GM21360 (cell line): Measurements from ENCODE around the gene CRY2.

Experiments used
- ATAC-seq: cut with Tn5 transposase; IDR thresholded peaks from one replicate; pipeline ENCODE4 v1.9.1; 2021; ENCODE audit warnings: mild to moderate bottlenecking, moderate library complexity; ENCODE audit not compliant: unreplicated experiment

CRY2 gene

DNA sequence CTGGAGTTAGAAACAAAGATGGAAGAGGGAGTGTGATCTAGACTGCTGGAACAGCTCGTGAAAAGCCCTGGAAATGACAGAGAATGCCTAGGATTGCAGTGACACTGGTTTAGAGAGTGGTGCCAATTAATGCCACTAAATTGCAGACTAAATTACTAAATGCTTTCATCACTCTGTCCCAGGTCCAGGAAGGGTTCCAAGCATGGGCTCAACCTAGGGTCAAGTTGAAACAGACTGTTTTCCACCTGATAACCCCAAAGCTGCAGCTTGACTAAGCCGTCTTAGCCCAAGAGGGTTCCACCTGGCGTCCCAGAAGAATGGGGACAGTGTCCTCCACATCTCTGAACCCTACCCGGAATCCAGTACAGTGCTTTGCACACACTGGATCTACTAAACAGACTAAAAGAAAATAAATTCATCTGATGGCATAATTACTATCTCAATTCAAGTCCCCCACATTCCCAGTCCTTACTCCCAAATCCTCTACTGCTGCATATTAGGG lies 1.1 kb upstream of the CRY2 start:
- no peak for ATAC-seq

- peak; percentile 7 for ATAC-seq
Observed at GRCh38 chr11:45847911-45848316, 639 bp downstream of the CRY2 start.

GRCh38 chr11:45848654-45849081 lies 1.4 kb downstream of the CRY2 start:
- no peak for ATAC-seq

DNA sequence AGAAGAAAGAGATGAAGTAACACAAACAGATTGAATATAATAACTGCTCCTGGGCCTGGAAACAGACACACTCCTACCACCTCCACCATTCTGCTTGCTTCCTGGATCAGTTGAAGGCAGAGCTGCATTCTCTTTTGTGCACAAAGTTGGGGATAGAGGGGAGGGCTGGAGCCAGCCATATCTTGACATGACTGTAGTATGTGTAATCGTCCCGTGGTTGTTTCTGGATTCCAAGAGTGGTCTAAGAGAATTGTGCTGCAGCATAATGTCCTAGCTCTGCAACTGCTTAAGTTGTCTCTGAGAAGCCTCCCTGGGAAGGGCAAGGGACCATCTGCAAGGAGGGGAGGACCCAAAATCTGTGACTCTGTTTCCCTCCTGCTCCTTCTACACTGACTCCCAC lies 3.2 kb downstream of the CRY2 start:
- no peak for ATAC-seq

- ATAC-seq: no peak
Observed at GRCh38 chr11:45851228-45851627, 4.0 kb downstream of the CRY2 start.

- no peak for ATAC-seq
Observed at GRCh38 chr11:45852018-45852711, 4.9 kb downstream of the CRY2 start.

DNA sequence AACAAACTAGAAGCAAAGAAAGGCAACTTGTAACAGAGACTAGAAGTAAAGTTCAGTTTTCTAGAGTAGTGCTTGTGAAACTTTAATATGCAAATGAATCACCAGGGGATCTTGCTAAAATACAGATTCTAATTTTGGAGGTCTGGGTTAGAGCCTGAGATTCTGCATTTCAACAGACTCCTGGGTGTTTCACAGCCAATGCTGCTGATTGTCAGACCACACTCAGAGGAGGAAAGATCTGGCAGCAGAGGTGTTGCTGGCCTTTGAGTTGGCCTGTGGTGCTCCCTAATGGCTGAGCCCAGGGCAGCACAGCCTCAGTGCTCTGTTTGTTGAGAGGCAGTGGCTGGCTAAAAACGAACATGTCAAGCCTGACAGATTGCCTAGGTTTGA lies 5.4 kb downstream of the CRY2 start:
- peak; percentile 49 for ATAC-seq

- ATAC-seq: no peak
Observed at GRCh38 chr11:45853332-45854219, 6.3 kb downstream of the CRY2 start.

- ATAC-seq: no peak
Observed at GRCh38 chr11:45855308-45855707, 8.0 kb downstream of the CRY2 start.

GRCh38 chr11:45856044-45856468 lies 8.8 kb downstream of the CRY2 start:
- no peak for ATAC-seq

DNA sequence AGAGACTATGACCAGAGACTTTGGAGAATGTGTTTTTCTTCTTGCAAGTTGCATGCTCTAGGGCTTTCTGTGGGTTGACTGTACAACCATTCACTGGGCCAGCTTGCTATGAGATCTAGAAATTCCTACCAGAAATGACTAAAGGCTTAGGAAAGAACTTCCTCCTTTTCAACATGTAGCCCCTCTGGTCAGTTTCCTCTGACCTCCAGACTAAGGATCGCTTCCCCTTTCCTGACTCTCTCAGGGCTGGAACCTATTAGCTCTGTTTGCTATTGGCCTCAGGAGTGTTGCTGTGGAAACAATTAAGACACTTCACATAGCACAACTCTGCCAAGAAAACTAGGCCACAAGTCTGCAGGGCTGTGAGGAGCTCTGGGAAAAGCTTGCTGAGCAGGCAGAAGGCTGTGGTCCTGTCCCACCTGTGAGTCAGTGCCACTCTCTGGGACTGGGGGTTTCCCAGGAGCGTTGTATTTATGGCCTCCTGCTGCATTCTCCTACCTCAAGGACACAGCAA lies 10.7 kb downstream of the CRY2 start:
- ATAC-seq: no peak

GRCh38 chr11:45858751-45859398 lies 11.6 kb downstream of the CRY2 start:
- ATAC-seq: no peak

DNA sequence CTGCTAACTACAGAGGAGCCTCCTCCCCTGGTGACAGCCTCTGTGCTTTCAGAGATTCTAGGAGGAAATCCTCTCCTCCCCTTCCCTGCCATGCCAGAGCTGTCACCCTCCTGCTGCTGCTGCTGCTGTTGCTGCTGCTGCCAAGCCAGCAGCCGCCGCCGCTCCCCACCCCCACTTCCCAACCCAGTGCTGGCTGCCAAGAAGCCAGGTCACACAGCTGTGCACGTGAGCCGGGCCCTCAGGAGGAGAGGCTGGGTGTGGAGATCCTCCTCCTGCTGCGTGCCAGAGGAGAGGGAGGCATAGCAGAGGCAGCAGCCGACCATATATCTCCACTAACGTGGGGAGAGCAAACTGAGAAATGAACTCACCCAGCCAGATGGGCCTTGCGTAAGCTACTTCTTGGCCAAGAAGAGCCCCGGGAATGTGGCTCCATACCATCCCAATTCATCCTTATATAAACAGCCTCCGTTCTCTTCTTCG lies 12.4 kb downstream of the CRY2 start:
- ATAC-seq: no peak

DNA sequence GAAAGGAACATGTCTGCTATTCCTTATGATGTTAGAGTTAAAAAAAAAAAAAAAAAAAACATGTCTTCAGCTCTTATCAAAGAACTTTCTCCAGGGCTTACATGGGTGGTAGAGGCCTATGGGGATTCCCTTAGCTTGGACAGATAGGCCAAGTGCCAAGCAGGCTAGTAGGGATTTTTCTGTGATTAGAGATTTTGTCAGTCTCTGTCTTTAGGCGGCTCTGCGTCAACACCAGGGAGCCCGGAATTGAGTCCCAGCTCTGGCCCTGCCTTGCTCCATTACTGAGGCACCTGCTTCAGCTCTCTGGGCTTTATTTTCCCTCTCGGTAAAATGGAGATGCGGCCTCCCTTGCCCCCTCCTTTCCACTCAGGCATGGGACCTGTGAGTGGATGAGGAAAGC lies 13.1 kb downstream of the CRY2 start:
- ATAC-seq: no peak

- no peak for ATAC-seq
Observed at GRCh38 chr11:45860764-45861510, 13.7 kb downstream of the CRY2 start.

GRCh38 chr11:45864041-45864440 lies 16.8 kb downstream of the CRY2 start:
- ATAC-seq: no peak

DNA sequence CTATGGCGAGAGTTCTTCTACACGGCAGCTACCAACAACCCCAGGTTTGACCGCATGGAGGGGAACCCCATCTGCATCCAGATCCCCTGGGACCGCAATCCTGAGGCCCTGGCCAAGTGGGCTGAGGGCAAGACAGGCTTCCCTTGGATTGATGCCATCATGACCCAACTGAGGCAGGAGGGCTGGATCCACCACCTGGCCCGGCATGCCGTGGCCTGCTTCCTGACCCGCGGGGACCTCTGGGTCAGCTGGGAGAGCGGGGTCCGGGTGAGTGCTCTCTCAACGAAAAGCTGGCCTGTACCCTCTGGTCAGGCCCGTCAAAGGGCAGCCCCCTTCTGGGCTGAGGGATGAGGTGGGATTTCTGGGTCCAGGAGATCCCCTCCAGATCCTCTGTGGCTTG lies 22.3 kb downstream of the CRY2 start:
- no peak for ATAC-seq

DNA sequence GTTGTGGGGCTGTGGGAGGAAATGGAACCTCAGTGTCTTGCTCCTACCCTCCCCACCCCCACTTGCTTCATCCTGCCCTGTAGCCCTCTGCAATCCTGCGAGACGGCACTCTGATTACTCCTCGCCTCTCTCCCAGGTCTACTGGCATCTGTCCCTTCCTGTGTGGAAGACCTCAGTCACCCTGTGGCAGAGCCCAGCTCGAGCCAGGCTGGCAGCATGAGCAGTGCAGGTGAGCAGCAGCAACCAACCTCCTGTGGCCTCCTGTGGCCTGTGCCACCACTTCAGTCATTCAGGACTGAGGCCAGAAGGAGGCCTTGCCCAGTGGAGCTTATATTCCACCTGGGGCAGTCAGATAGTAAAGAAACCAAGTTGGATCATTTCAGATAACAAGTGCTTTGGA lies 23.4 kb downstream of the CRY2 start:
- no peak for ATAC-seq

- ATAC-seq: no peak
Observed at GRCh38 chr11:45871638-45872037, 24.4 kb downstream of the CRY2 start.

DNA sequence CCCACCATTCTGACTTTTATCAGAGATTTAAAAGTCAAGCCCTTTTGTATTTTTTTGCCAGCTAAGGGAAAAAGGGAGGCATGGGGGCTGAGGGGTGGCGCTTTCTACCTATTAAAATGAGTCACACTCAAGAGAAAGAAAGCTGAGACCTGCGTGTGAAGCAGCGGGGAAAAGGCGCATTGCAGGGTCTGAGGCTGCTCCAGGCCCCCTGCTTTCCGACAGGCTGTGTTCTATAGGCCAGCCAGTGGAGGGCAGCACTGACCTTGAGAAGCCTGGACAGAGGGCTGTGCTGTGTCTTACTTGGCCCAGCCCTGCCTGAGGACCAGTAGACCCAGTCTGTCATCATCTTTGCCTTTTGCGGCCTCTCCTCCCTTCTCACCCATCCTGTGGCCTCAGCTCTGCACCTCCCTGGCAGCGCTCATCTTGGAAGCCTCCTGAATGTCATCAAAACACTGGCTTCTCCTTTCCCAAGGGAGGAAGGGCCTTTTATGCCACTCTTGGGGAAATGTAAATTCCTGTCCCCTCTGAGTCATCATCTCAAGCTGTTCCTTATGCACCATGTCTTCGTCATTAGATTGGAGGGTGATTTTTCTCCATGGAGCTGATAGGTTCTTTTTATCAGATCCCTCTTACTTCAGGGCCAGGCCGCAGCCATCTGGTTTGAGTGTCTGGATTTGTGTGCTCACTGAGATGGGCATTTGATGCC lies 25.5 kb downstream of the CRY2 start:
- ATAC-seq: no peak
